Endometrium (tissue), 2 donors: ENCODE results near the gene TMPRSS9.
"Not testable (repeated sequence)": the region's sequence is repeated elsewhere in the genome, so short reads cannot be mapped to it uniquely, and the experiment has no call there.

ENCODE experiments used
- FAIRE-seq: peaks from 2 replicates; lab custom pipeline; 2012; peaks lifted over from hg19 to GRCh38; lab: Jason Lieb, UNC
- donor health status: control.
- donor health status: control.

TMPRSS9 gene

DNA sequence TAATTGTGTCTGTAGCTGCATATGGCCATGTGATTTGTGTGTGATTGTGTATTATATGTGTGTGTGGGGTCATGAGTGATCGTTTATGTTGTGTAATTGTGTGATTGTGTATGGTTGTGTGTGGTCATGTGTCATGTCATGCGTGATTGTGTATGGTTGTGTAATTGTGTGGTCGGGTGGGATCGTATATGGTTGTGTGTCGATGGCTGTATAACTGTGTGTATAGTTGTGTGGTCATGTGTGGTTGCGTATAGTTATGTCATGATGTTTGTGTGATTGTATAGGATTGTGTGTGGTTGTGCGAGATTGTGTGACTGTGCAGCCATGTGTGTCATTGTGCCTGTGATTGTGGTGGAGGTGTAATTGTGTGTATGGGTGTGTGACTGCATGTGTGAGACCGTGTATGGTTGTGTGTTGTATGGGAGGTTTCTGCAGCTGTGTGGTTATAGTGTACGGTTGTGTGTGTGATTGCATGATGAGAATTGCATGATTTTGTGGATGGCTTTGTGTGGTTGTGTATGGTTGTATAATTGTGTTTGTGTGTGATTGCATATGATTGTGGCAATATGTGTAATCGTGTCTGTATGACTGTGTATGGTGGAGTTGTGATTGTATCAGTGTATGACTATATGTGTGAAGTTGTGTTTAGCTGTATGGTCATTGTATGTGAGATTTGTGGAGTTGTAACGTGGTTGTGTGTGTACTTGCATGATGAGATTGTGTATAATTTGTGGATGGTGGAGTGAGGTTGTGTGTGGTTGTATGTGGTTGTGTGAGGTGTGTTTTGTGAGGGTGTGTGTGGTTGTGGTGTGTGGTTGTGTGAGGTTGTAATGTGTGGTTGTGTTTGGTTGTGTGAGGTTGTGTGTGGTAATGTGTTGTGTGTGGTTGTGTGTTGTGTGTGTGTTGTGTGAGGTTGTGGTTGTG, 2.2 kb downstream of the TMPRSS9 start:
- FAIRE-seq: no peak

GRCh38 chr19:2362970-2363300, 2.9 kb downstream of the TMPRSS9 start:
- no peak for FAIRE-seq

GRCh38 chr19:2363419-2363818, 3.4 kb downstream of the TMPRSS9 start:
- no peak for FAIRE-seq

- FAIRE-seq: no peak
Observed at GRCh38 chr19:2365201-2365970, 5.3 kb downstream of the TMPRSS9 start.

- no peak for FAIRE-seq
Observed at GRCh38 chr19:2371656-2372055, 11.6 kb downstream of the TMPRSS9 start.

GRCh38 chr19:2372076-2372612, 12.1 kb downstream of the TMPRSS9 start:
- no peak for FAIRE-seq

- FAIRE-seq: no peak
Observed at GRCh38 chr19:2374808-2375207, 14.7 kb downstream of the TMPRSS9 start.

GRCh38 chr19:2375353-2376121, 15.5 kb downstream of the TMPRSS9 start:
- no peak for FAIRE-seq

- FAIRE-seq: no peak
Observed at GRCh38 chr19:2376784-2377519, 16.9 kb downstream of the TMPRSS9 start.

DNA sequence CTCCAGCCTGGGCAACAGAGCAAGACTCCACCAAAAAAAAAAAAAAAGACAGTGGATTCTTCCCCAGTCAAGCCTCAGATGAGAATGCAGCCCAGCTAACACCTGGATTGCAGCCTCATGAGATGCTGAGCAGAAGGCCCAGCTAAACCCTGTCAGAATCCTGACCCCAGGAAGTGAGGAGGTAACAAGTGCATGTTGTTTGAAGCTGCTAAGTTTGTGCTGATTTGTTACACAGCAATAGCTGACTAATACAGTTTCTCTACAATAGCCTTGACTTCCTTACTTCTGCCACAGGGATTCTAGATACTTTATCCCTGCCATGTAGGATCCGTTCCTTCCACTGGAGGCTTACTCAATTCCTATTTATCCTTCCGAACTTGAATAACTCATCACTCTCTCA, 20.5 kb downstream of the TMPRSS9 start:
- no peak for FAIRE-seq

DNA sequence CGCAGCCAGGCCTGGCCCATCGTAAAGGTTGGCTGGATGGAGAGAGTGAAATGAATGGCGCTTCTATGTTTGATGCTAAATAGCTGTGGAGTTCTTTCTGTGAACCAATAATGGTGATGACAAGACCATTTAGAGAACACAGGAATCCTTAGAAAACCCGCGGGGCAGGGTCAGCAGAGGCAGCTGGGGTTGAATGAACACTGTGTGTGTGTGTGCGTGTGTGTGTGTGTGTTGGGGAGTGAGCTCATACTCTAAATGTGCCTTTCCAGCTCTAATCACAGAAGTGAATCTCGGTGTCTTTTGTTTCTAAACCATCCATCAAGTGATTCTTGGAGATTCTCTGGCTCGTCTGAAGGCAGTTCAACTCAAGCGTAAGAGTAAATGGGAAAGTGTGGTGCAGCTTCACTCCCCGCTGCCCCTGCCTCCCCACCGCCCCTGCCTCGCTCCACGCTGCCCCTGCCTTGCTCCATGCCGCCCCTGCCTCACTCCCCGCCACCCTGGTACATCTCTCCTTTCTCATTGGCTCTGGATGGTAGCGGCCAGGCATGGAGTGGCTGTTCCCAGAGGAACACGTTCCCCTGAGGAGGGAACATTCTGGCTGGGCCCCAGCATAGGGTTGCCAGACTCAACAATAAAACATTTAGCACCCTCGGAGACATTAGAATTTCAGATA, 21.2 kb downstream of the TMPRSS9 start:
- FAIRE-seq: no peak

- FAIRE-seq: no peak
Observed at GRCh38 chr19:2382530-2383222, 22.6 kb downstream of the TMPRSS9 start.

- FAIRE-seq: no peak
Observed at GRCh38 chr19:2385053-2385721, 25.1 kb downstream of the TMPRSS9 start.

DNA sequence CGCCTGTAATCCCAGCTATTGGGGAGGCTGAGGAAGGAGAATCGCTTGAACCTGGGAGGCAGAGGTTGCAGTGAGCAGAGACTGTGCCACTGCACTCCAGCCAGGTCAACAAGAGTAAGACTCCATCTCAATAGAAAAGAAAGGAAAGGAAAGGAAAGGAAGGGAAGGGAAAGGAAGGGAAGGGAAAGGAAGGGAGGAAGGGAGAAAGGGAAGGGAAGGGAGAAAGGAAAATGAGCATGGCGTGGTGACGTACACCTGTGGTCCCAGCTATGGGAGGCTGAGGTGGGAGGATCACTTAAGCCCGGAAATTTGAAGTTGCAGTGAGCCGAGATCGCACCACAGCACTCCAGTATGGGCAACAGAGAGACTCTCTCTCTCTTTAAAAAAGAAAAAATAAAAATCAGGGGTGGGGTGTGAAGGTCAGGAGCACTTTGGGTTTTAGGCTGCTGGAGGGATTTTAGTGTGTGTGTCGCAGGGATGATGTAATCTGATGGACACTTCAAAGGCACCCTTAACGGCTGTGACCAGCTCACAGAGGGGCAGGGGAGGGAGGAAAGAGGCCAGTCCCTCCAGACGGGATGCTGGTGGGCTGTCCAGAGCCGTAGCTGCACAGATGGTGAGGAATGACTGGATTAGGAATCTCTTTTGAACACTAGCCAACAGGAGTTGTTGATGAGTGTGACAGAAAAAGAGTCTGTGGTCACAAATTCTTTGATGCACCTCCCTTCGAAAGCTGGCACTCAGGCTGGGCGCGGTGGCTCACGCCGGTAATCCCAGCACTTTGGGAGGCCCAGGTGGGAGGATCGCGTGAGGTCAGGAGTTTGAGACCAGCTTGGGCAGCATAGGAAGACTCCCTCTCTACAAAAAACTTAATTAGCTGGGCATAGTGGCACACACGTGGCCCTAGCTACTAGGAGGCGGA, 27.6 kb downstream of the TMPRSS9 start:
- FAIRE-seq: no peak

GRCh38 chr19:2389594-2389993, 29.5 kb downstream of the TMPRSS9 start:
- FAIRE-seq: no peak

DNA sequence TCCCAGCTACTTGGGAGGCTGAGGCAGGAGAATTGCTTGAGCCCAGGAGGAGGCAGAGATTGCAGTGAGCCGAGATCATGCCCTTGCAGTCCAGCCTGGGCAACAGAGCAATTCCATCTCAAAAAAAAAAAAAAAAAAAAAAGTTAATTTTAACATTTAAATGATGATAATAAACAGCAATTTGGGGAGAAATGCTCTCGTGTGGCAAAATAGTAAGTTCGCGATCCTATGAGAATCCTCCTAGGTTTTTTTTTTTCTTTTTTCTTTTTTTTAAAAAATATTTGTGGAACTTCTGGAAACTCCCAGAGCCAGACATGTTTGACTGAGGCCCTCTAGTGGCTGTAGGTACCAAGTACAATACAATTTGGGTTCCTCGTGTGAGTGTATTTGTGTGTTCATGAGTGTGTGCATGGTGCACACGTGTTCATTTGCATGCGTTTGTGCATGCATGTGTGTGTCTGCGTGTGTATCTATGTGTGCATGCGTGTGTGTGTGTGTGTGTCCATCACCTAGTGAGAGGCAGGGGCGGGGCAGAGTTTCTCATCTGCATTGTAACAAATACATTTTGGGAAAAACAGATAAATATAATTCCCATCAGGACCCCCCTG, 31.2 kb downstream of the TMPRSS9 start:
- FAIRE-seq: peak; percentile 79

GRCh38 chr19:2392366-2392765, 32.3 kb downstream of the TMPRSS9 start:
- no peak for FAIRE-seq

GRCh38 chr19:2392899-2393298, 32.8 kb downstream of the TMPRSS9 start:
- not testable (repeated sequence) for FAIRE-seq
